Measurements from ENCODE around the gene BRIX1.

The BRIX1 gene

GRCh38 chr5:34915139-34915855 lies at the start of gene BRIX1, which contains the start of gene RAD1:
Gene BRIX1, plus strand, starts transcription at chr5:34915711. Its CDS starts 28 bp downstream, at chr5:34915739.
Gene RAD1, minus strand, starts transcription at chr5:34915504. Its CDS starts 612 bp downstream, at chr5:34914892.
- FAIRE-seq: no peak

- no peak for FAIRE-seq
Measured at GRCh38 chr5:34866989-34867471, 48.5 kb upstream of the BRIX1 start.

- no peak for FAIRE-seq
Measured at GRCh38 chr5:34867660-34868059, 47.9 kb upstream of the BRIX1 start.

- no peak for FAIRE-seq
Measured at GRCh38 chr5:34868791-34869190, 46.7 kb upstream of the BRIX1 start.

- no peak for FAIRE-seq
Measured at GRCh38 chr5:34869256-34869655, 46.3 kb upstream of the BRIX1 start.

- FAIRE-seq: no peak
Measured at GRCh38 chr5:34870382-34870781, 45.1 kb upstream of the BRIX1 start.

- FAIRE-seq: no peak
Measured at GRCh38 chr5:34876275-34876674, 39.2 kb upstream of the BRIX1 start.

- FAIRE-seq: no peak
Measured at GRCh38 chr5:34881246-34881645, 34.3 kb upstream of the BRIX1 start.

- no peak for FAIRE-seq
Measured at GRCh38 chr5:34886392-34887119, 29.0 kb upstream of the BRIX1 start.

- FAIRE-seq: no peak
Measured at GRCh38 chr5:34889394-34889793, 26.1 kb upstream of the BRIX1 start.

GRCh38 chr5:34891981-34892380 lies 23.5 kb upstream of the BRIX1 start:
- FAIRE-seq: no peak

- FAIRE-seq: no peak
Measured at GRCh38 chr5:34892414-34892813, 23.1 kb upstream of the BRIX1 start.

GRCh38 chr5:34894716-34895115 lies 20.8 kb upstream of the BRIX1 start:
- FAIRE-seq: no peak

GRCh38 chr5:34895641-34896419 lies 19.7 kb upstream of the BRIX1 start:
- FAIRE-seq: no peak

GRCh38 chr5:34897646-34898045 lies 17.9 kb upstream of the BRIX1 start:
- FAIRE-seq: no peak

GRCh38 chr5:34898258-34898895 lies 17.1 kb upstream of the BRIX1 start:
- peak; percentile 97 for FAIRE-seq

GRCh38 chr5:34899066-34899465 lies 16.4 kb upstream of the BRIX1 start:
- no peak for FAIRE-seq

GRCh38 chr5:34900652-34901051 lies 14.9 kb upstream of the BRIX1 start:
- no peak for FAIRE-seq

GRCh38 chr5:34903260-34903659 lies 12.3 kb upstream of the BRIX1 start:
- FAIRE-seq: no peak

- no peak for FAIRE-seq
Measured at GRCh38 chr5:34905564-34905963, 9.9 kb upstream of the BRIX1 start.

- no peak for FAIRE-seq
Measured at GRCh38 chr5:34913072-34913471, 2.4 kb upstream of the BRIX1 start.

GRCh38 chr5:34914671-34915138 lies 806 bp upstream of the BRIX1 start:
- no peak for FAIRE-seq

GRCh38 chr5:34915856-34916192 lies 313 bp downstream of the BRIX1 start:
- FAIRE-seq: no peak

All from islet of Langerhans (tissue), 1 donor.